K562 (cell line): Measurements from ENCODE around the gene PHTF2. TPM values are rescaled to one million over a fixed set of nuclear protein-coding genes. Genes with fewer than 3 reads are reported as not detected.

ENCODE experiments used
- ATAC-seq: fragments of 200-7000 bp; cut with Tn5 transposase; 3 replicates; pipeline ENCODE4 v1.9.1; 2020; ENCODE audit warnings: moderate library complexity
- BruUV-seq: library from RNA; stranded (reverse); fragments of 400-500 nt; replicated peaks from 2 replicates; lab custom pipeline; 2021; lab: Mats Ljungman, UMichigan
- CTCF ChIA-PET: fragments of 300-600 bp; formaldehyde crosslinking; extraction: SDS; loops from one replicate; lab custom pipeline; 2021; ENCODE audit warnings: low intra/inter-chr PET ratio; lab: Yijun Ruan, JAX
- POLR2A ChIA-PET: fragments of 300-600, 350-650 bp; sonication (Branson Sonifier 250); formaldehyde crosslinking; extraction: SDS; loops from one replicate; lab custom pipeline; 2021; ENCODE audit warnings: antibody characterized with exemption, inconsistent platforms; lab: Yijun Ruan, JAX
- DNase-seq, 4 experiments: peaks; one replicate each; pipeline versions ENCODE4 v3.0.0 to v3.0.0-alpha.2; 2011 to 2018; ENCODE audit warnings: low spot score in 3 of 4, mixed read lengths in 3 of 4; ENCODE audit errors: extremely low read depth in 1 of 4
- FAIRE-seq: peaks from 2 replicates; lab custom pipeline; 2011; peaks lifted over from hg19 to GRCh38; lab: Jason Lieb, UNC
- H2AFZ ChIP-seq: 2 replicates; pipeline ENCODE4 v1.6.0; 2011; ENCODE audit warnings: low read depth, low read length, control low read depth, inconsistent platforms
- H3K27ac ChIP-seq: fragments of 200-600 bp; 3 replicates; pipeline ENCODE4 v1.8.0; 2011; ENCODE audit warnings: low read depth, mild to moderate bottlenecking, control low read depth, inconsistent platforms, low read length, moderate library complexity, mixed read lengths; ENCODE audit errors: extremely low read depth
- H3K27me3 ChIP-seq, 2 experiments: fragments of 300-600 bp in 1 of 2; 2 replicates in 1 of 2; 3 replicates in 1 of 2; pipeline versions ENCODE4 v1.6.0 to v1.8.0; 2011; ENCODE audit warnings: inconsistent platforms in 2 of 2, low read length in 2 of 2, mild to moderate bottlenecking in 1 of 2, mixed read lengths in 1 of 2, moderate library complexity in 1 of 2; ENCODE audit not compliant: control insufficient read depth in 2 of 2, insufficient read depth in 2 of 2
- H3K36me3 ChIP-seq: fragments of 300-600 bp; 3 replicates; pipeline ENCODE4 v1.8.0; 2011; ENCODE audit warnings: mild to moderate bottlenecking, low read length, inconsistent platforms; ENCODE audit not compliant: control insufficient read depth, insufficient read depth
- H3K4me1 ChIP-seq, 2 experiments: fragments of 200-600 bp in 1 of 2; replicated peaks in 1 of 2; 2 replicates in 1 of 2; 3 replicates in 1 of 2; pipeline versions ENCODE4 v1.5.1 to v1.8.0; 2011; ENCODE audit warnings: inconsistent platforms in 2 of 2, low read length in 2 of 2, mild to moderate bottlenecking in 1 of 2, mixed read lengths in 1 of 2, moderate library complexity in 1 of 2; ENCODE audit not compliant: control insufficient read depth in 2 of 2, insufficient read depth in 2 of 2
- H3K4me2 ChIP-seq: 2 replicates; pipeline ENCODE4 v1.6.1; 2011; ENCODE audit warnings: low read length, control low read depth, inconsistent platforms, mixed read lengths; ENCODE audit not compliant: insufficient read depth
- H3K4me3 ChIP-seq: fragments of 200-600 bp; sonication (generic), shearing (Covaris generic); 2 replicates; pipeline ENCODE4 v1.5.1; 2016; ENCODE audit warnings: control low read depth, inconsistent platforms
- H3K79me2 ChIP-seq: fragments of 200-600 bp; 3 replicates; pipeline ENCODE4 v1.8.0; 2011; ENCODE audit warnings: low read length, inconsistent platforms; ENCODE audit not compliant: control insufficient read depth, insufficient read depth
- H3K9ac ChIP-seq, 2 experiments: 2 replicates each; pipeline versions ENCODE4 v1.6.0 to v1.6.1; 2011; ENCODE audit warnings: low read depth in 2 of 2, low read length in 2 of 2, control low read depth in 1 of 2, inconsistent platforms in 1 of 2, mild to moderate bottlenecking in 1 of 2, mixed read lengths in 1 of 2; ENCODE audit not compliant: insufficient read depth in 1 of 2
- H3K9me1 ChIP-seq: one replicate; pipeline ENCODE4 v1.6.0; 2011; ENCODE audit warnings: inconsistent platforms, mild to moderate bottlenecking, low read length, moderate library complexity; ENCODE audit not compliant: control insufficient read depth, insufficient read depth
- H3K9me3 ChIP-seq: replicated peaks from 2 replicates; pipeline ENCODE4 v1.5.1; 2011; ENCODE audit warnings: low read depth, low read length, inconsistent platforms; ENCODE audit not compliant: control insufficient read depth, insufficient read depth
- H4K20me1 ChIP-seq: replicated peaks from 2 replicates; pipeline ENCODE4 v1.6.1; 2011; ENCODE audit warnings: low read length, inconsistent platforms, mixed read lengths; ENCODE audit not compliant: control insufficient read depth, insufficient read depth
- AFF1 ChIP-seq, 2 experiments: fragments of 450-650 bp; IDR thresholded peaks; 2 replicates each; pipeline ENCODE4 v1.6.1; 2018; ENCODE audit warnings: mild to moderate bottlenecking in 2 of 2, low read depth in 1 of 2; ENCODE audit not compliant: partially characterized antibody in 2 of 2
- ATF3 ChIP-seq, 2 experiments: fragments of 450-650 bp in 1 of 2; sonication (generic) in 1 of 2; formaldehyde crosslinking in 1 of 2; IDR thresholded peaks in 1 of 2; conservative IDR thresholded peaks in 1 of 2; 2 replicates each; pipeline versions ENCODE4 v1.6.1 to v1.8.1; 2016 to 2023; ENCODE audit warnings: mild to moderate bottlenecking in 2 of 2, moderate library complexity in 2 of 2, inconsistent platforms in 1 of 2, missing genetic modification reagents in 1 of 2
- CCNT2 ChIP-seq: IDR thresholded peaks from 2 replicates; pipeline ENCODE4 v1.6.1; 2011; ENCODE audit warnings: borderline replicate concordance, low read depth, mild to moderate bottlenecking, moderate library complexity, mixed read lengths, low read length; ENCODE audit not compliant: insufficient read length; ENCODE audit errors: extremely low read depth
- ERF ChIP-seq: fragments of 450-650 bp; formaldehyde crosslinking; IDR thresholded peaks from 2 replicates; pipeline ENCODE4 v1.4.0; 2020; ENCODE audit warnings: mild to moderate bottlenecking, mixed read lengths
- HDAC3 ChIP-seq: fragments of 450-650 bp; IDR thresholded peaks from 2 replicates; pipeline ENCODE4 v1.6.1; 2018; ENCODE audit warnings: borderline replicate concordance, mild to moderate bottlenecking, moderate library complexity; ENCODE audit not compliant: partially characterized antibody
- IRF1 ChIP-seq: sonication (generic); formaldehyde crosslinking; IDR thresholded peaks from 2 replicates; pipeline ENCODE4 v1.8.0; 2022; ENCODE audit warnings: missing genetic modification reagents, mild to moderate bottlenecking, borderline replicate concordance
- PHB2 ChIP-seq: fragments of 450-650 bp; IDR thresholded peaks from 2 replicates; pipeline ENCODE4 v1.6.1; 2017; ENCODE audit warnings: low read depth
- SREBF1 ChIP-seq: fragments of 150-350 bp; IDR thresholded peaks from 2 replicates; pipeline ENCODE4 v1.6.1; 2014; ENCODE audit warnings: antibody characterized with exemption, low read depth, low read length, borderline replicate concordance
- ZNF217 ChIP-seq: sonication (generic); formaldehyde crosslinking; IDR thresholded peaks from 2 replicates; pipeline ENCODE4 v1.8.0; 2022; ENCODE audit warnings: mild to moderate bottlenecking, missing genetic modification reagents
- ZNF354B ChIP-seq: fragments of 250-450 bp; sonication (Bioruptor Pico); IDR thresholded peaks from 2 replicates; pipeline ENCODE4 v1.4.0; 2020
- ZNF655 ChIP-seq: fragments of 250-450 bp; sonication (Bioruptor Pico); IDR thresholded peaks from 2 replicates; pipeline ENCODE4 v1.5.0; 2021
- ZNF766 ChIP-seq: fragments of 200-800 bp; sonication (Bioruptor generic); conservative IDR thresholded peaks from 2 replicates; pipeline ENCODE4 v1.6.1; 2016; ENCODE audit warnings: missing genetic modification characterization, missing compliant biosample characterization
- WGBS: fragments of 100-300 bp; shearing (Covaris generic); methylation state at CpG from one replicate; pipeline ENCODE4 v1.1.6; 2016; ENCODE audit warnings: low coverage, mixed read lengths; ENCODE audit not compliant: insufficient coverage; ENCODE audit errors: missing lambda C conversion rate; 5-methylcytosine and 5-hydroxymethylcytosine counted together
- in situ Hi-C: fragments of 300-500 bp; cut with MboI; formaldehyde crosslinking; loops from 4 replicates; pipeline ENCODE4 v1.15.0; 2018; ENCODE audit warnings: inconsistent platforms, mixed read lengths
- intact Hi-C: fragments of 100-400 bp; cut with micrococcal nuclease; formaldehyde crosslinking; loops from 2 replicates; pipeline ENCODE4 v1.14.2; 2022
- polyA plus RNA-seq, 8 experiments: library from polyadenylated mRNA; depleted of rRNA in 4 of 8; stranded (reverse) in 5 of 8; unstranded in 3 of 8; fragments of >200 nt; fragmentation: Nextera tagmentation in 2 of 8; fragmentation: Illumina TruSeq in 1 of 8; extraction: Ambion mirVana in 2 of 8; extraction: Trizol in 1 of 8; gene quantifications; 2 replicates each; pipeline versions ENCODE4 v1.2.1 to v1.2.3, GENCODE V29; 2011 to 2014; ENCODE audit warnings: inconsistent platforms in 1 of 8, missing spikeins in 1 of 8
- total RNA-seq, 7 experiments: library from RNA; depleted of rRNA in 6 of 7; stranded (reverse); fragments of >200 nt in 6 of 7; fragmentation: Illumina TruSeq in 2 of 7; extraction: Trizol in 2 of 7; gene quantifications; 2 replicates each; pipeline versions ENCODE4 v1.2.1 to v1.2.3, GENCODE V29; 2011 to 2021; ENCODE audit warnings: low replicate concordance in 1 of 7

The PHTF2 gene
- total and polyA plus RNA-seq, 9 of the 15 experiments (the other 6 are each of a cell fraction or from before 2014, with no cell fraction given), result 17.9 to 43.6 (median 25.4) TPM

DNA sequence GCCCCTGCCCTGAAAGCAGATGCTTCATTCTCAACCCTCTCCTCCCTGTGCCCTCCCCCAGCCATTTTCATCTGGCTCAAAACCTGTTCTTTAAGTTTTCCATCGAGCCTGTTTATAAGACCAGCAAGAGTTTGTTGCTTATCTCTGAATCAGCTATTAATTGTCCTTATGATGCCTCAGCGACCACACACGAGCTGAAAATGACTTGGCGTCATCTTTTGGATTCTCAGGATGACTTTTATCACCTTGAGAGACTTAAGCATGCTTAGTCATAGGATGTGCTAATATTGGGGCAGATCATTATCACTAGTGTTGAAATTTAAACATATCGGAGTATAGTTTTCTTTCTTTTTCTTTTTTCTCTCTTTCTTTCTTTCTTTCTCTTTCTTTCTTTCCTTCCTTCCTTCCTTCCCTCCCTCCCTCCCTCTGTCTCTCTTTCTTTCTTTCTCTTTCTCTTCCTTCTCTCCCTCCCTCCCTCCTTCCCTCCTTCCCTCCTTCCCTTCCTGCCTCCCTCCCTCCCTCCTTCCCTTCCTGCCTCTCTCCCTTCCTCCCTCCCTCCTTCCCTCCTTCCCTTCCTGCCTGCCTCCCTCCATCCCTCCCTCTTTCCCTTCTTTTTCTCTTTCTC lies 184.5 kb downstream of the PHTF2 start (continued):
- TF ChIP-seq AFF1 (IDR thresholded peaks at IDR 0.05; ENCODE audit: low read depth in 1 of 2, partially characterized antibody in 2 of 2) (no peak), ZNF655 (CRISPR knock-in tag) (no peak)

DNA sequence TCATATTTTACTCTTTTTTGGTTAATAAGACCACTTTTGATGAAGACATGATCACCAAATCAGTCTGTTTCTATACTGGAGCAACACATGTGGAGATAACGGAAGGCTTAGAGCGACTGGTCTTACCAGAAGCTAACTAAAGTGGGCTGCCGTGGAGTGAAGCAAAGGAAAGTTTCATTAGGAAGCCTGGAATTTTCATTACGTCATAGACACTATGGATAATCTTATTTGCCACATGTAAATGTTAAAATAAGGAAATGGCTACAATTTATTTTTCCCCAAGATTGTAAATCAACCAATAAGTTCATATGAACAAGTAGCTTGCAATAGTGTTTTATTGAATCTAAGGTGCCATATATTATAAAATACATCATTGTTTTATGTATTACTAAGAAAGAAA lies 185.4 kb downstream of the PHTF2 start:
- Histone ChIP-seq H3K27me3 (no peaks in the 10 kb centered on the region), H3K4me3 (no peak overlapping the region), H4K20me1 (no peaks in the 10 kb centered on the region), H3K4me1 (peaks cover 0 to 14% of the 10 kb centered on the region in 2 experiments; a peak in 3 of 5 replicates), H3K4me2 (no peak overlapping the region), H3K79me2 (no peaks in the 10 kb centered on the region), H3K36me3 (no peaks in the 10 kb centered on the region), H3K9me1 (no peaks in the 10 kb centered on the region), H3K27ac (no peak overlapping the region), H3K9ac (no peak overlapping the region), H3K9me3 (0 out of 2 replicates have a peak, but pooled peaks cover 3% of the 10 kb centered on the region), H2AFZ (no peak overlapping the region; the same call in 1 of the 2 replicates)
- in situ Hi-C loops, result no loop called here
- intact Hi-C loops, result no loop called here
- 85% methylated on average over 4 of the region's 4 CpGs for WGBS
- BruUV-seq, result no TSS peak
- FAIRE-seq (no peak), DNase-seq (no peak), ATAC-seq (no peak)
- POLR2A ChIA-PET, result interaction anchor here (0.7 kb wide), 1 partner anchor 116 kb away, joined by 4 read pairs; no protein-coding TSS in a partner anchor
- CTCF ChIA-PET, result no interaction called here
- TF ChIP-seq HDAC3, result no peak
- TF ChIP-seq IRF1, result no peak
- no peak for TF ChIP-seq ZNF766 (CRISPR knock-in tag)
- TF ChIP-seq PHB2, result no peak
- no peak for TF ChIP-seq ZNF354B (CRISPR knock-in tag)
- TF ChIP-seq ZNF217 (CRISPR knock-in tag), result no peak
- TF ChIP-seq CCNT2, result no peak
- no peak for TF ChIP-seq SREBF1
- no peak for TF ChIP-seq ERF (CRISPR knock-in tag)
- TF ChIP-seq ATF3 (IDR thresholded peaks at IDR 0.05), result no peak
- TF ChIP-seq ATF3 (CRISPR knock-in tag; conservative IDR thresholded peaks at IDR 0.05), result no peak
